Epithelial cell of proximal tubule (primary cell): Measurements from ENCODE around the gene RPL21. TPM values are rescaled to one million over a fixed set of nuclear protein-coding genes. Genes with fewer than 3 reads are reported as not detected.

Experiments
- DNase-seq: peaks from one replicate; pipeline ENCODE4 v3.0.0-alpha.2; 2011; ENCODE audit warnings: low read depth
- H3K4me3 ChIP-seq: 2 replicates; pipeline ENCODE4 v1.5.1; 2011; ENCODE audit warnings: low read depth, mild to moderate bottlenecking, low read length
- CTCF ChIP-seq: conservative IDR thresholded peaks from 2 replicates; pipeline ENCODE4 v1.5.1; 2012; ENCODE audit warnings: low read depth, mild to moderate bottlenecking, low read length
- total RNA-seq: library from RNA; depleted of rRNA; stranded (reverse); fragments of >200 nt; gene quantifications from 2 replicates; pipeline ENCODE4 v1.2.3, GENCODE V29; 2015

RPL21 gene
- total RNA-seq: 1,256 and 1,691 TPM in 2 replicates

DNA sequence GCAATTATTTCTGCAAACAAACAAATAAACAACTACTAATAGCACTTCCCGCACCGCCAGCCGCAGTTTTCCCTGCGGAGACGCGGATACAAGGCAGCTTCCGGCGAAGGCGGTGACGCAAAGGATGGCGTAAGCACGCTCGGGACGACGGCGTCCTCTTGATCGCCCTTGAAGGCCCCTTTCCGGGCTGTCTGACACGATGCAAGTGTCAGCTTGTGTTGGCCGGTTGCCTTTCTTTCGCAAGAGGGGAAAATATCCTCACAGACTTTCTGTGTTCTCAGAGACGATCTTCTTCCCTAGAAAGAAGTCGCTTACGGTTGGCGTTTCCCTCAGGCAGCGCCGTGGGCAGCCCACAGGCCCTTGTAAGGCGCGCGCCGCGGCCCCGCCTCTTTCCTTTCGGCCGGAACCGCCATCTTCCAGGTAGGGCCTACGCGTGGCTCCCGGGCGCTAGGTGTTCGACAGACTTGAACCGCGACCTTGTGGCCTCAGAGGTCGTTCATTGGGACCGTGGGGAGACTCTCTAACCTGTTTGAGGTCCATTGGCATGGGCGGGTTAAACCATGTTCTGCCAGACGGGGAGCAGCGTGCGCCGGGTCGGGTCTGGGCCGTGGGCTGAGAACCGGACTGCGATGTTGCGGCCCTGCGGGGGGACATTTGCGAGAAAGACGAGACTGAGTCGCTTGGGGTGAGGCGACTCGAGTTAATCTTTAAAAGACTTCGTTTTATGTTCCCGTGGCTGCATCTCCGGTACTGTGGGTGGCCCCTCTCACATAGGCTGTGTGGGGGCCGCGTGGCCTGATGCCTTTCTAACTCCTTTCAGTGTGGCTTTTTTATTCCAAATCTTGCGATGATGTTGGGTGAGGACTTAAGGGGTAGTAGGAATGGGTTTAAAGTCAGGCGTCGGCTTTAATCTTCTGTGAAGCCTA, at the start of gene RPL21:
Gene RPL21 (plus strand): TSS at position 393 of the 926 bp plus-strand sequence. CDS start 2,219 bp downstream, outside the sequence.
- TF ChIP-seq CTCF: no peak
- peak within 1 kb of the TSS; percentile 79 for H3K4me3 ChIP-seq
- peak; percentile 75 for DNase-seq

GRCh38 chr13:27201661-27202060, 49.7 kb upstream of the RPL21 start:
- no peak for TF ChIP-seq CTCF
- no peak overlapping the region for H3K4me3 ChIP-seq
- DNase-seq: peak; percentile 51

DNA sequence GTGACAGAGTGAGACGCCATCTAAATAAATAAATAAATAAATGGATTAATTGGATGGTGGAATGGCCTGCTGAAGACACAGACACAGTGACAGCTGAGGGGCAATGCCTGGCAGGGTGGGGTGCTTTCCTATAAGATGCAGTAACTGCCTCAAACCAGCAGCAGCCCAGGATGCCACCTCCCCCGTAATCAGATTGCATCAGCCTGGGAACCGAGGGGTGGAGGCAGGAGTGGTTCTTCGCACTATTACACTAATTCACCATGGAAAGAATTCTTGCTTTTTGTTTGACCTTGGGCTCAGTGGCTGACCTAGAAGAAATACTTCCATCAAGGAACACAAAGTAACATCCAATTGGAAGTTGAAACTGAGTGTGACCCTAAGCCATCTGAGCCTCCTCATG, 48.2 kb upstream of the RPL21 start:
- TF ChIP-seq CTCF: no peak
- no peak overlapping the region for H3K4me3 ChIP-seq
- DNase-seq: no peak

- no peak for DNase-seq
- H3K4me3 ChIP-seq: no peak overlapping the region
- peak; percentile 42 for TF ChIP-seq CTCF
Observed at GRCh38 chr13:27203854-27204253, 47.5 kb upstream of the RPL21 start.

GRCh38 chr13:27208514-27208913, 42.8 kb upstream of the RPL21 start:
- no peak for TF ChIP-seq CTCF

GRCh38 chr13:27211271-27211670, 40.1 kb upstream of the RPL21 start:
- TF ChIP-seq CTCF: no peak
- no peak for DNase-seq
- no peak overlapping the region for H3K4me3 ChIP-seq

More at GRCh38 chr13:27208514-27208913, 42.8 kb upstream of the RPL21 start:
- H3K4me3 ChIP-seq: no peak overlapping the region
- DNase-seq: no peak
